ENCODE measurements around the gene APBB2.
"Not testable (repeated sequence)": the region's sequence is repeated elsewhere in the genome, so short reads cannot be mapped to it uniquely, and the experiment has no call there.

The APBB2 gene

GRCh38 chr4:41057467-41057866 lies 156.9 kb downstream of the APBB2 start:
- DNase-seq, result no peak

- DNase-seq, result no peak
These were observed 162.1 kb downstream of the APBB2 start for GRCh38 chr4:41052287-41052686.

GRCh38 chr4:41050880-41051775 lies 163.2 kb downstream of the APBB2 start:
- no peak for DNase-seq

DNA sequence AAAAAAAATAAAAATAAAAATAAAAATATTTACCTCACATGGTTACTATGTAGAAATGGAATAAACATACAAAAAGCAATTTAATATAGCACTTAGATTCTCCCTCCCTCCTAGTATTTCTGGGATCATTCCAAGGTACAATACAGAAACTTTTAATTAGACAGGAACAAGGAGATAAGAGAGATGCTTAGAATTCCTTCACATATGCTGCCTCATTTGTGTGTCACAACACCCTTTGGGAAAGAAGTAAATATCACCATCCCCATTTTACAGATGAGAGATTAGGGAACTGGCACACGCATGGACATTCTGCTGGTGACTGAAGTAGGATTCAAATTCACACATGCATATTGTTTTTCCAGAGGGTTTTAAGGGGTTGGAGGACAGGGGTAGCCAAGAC lies 164.2 kb downstream of the APBB2 start:
- no peak for DNase-seq

DNA sequence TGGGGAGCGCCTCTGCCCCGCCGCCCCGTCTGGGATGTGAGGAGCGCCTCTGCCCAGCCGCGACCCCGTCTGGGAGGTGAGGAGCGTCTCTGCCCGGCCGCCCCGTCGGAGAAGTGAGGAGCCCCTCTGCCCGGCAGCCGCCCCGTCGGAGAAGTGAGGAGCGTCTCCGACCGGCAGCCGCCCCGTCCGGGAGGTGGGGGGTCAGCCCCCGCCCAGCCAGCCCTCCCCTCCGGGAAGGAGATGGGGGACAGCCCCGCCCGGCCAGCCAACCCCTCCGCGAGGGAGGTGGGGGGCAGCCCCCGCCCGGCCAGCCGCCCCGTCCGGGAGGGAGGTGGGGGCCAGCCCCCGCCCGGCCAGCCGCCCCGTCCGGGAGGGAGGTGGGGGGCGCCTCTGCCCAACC lies 165.2 kb downstream of the APBB2 start:
- DNase-seq, result not testable (repeated sequence)

DNA sequence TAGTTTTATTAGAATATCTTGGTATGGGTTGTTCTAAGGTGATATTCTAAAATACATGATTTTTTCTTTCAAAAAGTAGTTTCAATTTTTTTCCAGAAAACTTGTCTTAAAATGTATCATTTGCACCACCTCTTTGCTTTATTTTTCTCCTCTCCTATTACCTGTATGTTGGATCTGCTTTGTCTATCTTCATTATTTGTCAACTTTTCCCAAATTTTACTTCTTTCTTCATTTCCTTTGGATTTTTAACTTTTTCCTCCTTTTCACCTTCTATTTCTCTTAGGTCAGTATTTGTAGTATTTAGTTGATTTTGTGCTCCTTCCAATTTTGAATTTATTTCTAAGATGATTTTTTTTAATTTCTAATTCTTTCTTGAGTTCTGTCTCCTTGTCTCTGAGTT lies 169.6 kb downstream of the APBB2 start:
- no peak for DNase-seq

DNA sequence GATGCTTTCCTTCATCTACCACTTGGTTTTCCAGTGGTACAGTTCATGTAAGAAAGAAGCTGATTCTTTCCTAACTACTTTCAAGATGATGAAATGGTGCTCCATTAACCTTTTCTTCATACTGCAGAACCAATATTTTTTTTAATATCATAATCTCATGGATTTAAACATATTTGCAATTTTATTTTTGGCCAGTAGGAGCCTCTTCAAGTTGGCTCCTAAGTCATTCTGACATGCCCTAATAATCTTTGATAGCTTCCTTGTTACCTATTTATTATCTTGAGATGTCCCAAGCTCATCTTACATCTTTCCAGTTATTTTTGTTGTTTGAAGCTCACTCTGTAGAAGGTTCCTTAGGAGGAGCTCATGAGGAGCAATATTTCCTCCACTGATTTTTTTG lies 170.2 kb downstream of the APBB2 start:
- DNase-seq, result no peak

DNA sequence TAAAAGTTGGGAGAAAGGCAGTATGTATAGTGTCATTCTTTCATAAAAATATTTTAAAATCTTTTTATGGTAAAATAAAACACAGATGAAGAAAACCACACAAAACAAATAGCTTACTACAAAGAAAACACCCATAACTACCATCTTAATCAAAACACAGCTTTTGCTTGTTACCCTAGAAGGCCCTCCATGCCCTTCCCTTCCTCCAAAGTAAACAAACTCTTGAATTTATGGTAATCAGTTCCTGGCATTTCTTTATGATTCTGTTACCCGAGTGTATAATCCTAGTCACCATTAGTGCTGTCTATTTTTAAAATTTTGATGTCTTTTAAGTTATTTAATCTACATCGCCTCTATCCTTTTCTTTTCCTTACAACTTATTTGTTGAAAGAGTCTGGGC lies 170.9 kb downstream of the APBB2 start:
- DNase-seq, result no peak

- DNase-seq, result no peak
These were observed 172.8 kb downstream of the APBB2 start for GRCh38 chr4:41041551-41041950.

DNA sequence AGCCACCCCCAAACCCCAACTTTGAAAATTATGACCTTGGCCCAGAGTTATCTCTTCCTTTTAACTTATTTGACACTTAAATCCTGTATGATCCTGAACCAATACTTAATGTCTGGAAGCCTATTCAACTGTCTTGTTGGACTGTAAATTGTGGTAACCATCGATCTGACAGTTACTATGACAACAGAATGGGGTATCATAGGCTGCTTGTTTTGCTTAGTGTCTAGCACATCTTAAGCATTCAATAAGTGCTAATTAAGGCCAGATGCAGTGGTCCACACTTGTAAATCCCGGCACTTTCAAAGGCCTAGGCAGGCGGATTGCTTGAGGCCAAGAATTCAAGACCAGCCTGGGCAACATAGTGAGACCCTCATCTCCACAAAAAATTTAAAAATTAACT lies 175.0 kb downstream of the APBB2 start:
- no peak for DNase-seq

GRCh38 chr4:41038304-41038703 lies 176.0 kb downstream of the APBB2 start:
- no peak for DNase-seq

DNA sequence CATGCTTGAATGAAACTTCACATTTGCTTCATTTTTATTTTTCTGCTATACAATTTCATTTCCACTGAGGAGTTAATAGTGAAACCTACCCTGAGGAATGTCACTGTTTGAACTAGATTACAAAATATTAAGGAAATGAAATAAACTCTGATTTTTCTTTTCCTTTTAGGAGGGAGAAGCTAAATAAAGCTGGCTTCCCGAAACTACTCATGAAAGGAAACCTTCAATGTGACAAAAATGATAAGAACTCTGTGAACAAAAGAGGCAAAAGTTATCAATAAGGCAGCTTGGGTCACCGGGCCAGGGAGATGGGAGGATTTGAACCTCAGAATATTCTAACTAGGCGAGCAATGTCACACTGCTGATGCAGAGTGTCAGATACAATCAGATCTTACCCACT lies 185.2 kb downstream of the APBB2 start:
- DNase-seq, result no peak

DNA sequence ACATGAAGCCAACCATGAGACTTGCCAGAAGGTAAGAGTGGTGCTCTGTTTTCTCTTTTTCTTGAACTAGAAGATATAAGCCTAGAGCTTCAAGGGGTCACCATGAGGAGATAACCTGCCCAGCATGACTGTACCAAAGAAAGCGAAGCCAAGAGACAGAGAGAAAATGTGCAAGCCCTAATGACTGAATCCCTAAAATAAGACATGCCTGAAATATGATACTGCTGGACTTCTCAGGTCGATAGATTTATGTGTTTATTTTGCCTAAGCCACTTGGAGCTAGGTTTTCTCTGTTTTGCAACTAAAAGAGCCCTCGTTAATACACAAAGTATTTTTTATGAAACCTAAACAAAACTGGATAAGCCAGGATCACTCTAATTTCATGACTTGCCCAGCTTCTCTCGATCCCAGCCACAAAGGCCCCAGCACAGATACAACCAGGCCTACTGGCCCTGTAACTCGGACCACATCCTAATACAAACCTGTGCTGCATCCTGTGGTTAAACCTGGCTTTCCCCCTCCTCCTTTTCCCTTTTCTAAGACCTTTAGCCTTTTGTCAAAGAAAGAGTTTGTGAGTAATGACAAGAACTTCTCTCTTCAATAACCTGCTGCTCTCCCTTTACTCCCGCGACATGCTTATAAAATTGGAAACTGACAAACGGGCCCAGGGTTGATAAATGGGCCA lies 185.8 kb downstream of the APBB2 start:
- DNase-seq, result no peak

DNA sequence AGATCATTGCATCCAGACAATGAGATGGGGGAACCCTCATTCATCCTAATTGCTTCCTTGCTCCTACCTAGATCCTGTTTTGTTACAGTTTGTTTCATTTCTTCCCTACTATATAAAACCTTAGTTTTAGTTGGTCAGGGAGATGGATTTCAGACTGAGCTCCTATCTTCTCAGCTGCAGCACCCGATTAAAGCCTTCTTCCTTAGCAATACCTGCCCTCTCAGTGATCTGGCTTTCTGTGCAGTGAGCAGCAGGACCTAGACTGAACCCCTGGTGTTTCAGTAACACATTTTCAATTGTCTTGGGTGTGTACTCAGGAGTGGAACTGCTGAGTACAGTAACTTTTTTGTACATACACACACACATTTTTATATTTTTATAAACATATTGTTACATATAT lies 187.4 kb downstream of the APBB2 start:
- no peak for DNase-seq

- no peak for DNase-seq
These were observed 188.5 kb downstream of the APBB2 start for GRCh38 chr4:41025824-41026223.

GRCh38 chr4:41024556-41025491 lies 189.5 kb downstream of the APBB2 start:
- DNase-seq, result no peak

GRCh38 chr4:41022116-41022515 lies 192.2 kb downstream of the APBB2 start:
- DNase-seq, result no peak

GRCh38 chr4:41015016-41015675 lies 199.2 kb downstream of the APBB2 start:
- DNase-seq, result no peak

DNA sequence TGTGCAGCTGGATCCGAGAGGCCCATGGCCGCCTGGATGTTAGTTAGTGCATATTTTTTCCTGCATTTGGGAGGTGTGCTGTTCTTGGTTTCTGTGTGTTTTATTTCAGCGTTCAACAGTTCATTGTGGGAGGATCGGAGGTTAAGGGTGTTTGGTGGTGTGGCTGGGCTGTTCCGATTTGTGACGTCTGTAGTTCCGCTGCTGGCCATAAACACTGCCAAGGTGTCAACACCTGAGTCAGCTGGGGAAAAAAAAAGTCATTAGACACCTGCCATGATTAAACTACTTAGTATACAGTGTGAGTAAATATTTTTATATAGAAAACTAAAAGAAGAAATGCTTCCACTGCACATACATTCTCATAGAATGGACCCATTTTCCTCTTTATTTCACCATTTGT lies 200.2 kb downstream of the APBB2 start:
- no peak for DNase-seq

GRCh38 chr4:41013746-41014145 lies 200.6 kb downstream of the APBB2 start:
- DNase-seq, result no peak

DNA sequence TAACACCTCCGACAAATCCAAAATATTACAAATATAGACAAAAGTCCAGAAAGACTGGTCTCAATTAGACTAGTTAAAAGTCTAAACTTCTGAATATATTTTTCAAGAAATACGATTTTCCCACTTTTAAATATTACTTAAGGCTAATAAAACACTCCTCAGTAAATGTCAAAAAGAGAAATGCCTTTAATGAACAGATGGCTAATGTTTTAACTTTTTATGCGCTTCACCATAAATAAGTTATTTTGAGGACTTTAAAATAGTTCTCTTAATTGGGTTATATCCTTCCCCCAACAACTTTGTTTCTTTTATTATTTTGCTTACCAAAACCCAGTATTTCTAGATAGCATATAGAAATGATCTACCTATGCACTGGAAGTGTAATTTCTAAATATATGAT lies 201.4 kb downstream of the APBB2 start:
- no peak for DNase-seq

DNA sequence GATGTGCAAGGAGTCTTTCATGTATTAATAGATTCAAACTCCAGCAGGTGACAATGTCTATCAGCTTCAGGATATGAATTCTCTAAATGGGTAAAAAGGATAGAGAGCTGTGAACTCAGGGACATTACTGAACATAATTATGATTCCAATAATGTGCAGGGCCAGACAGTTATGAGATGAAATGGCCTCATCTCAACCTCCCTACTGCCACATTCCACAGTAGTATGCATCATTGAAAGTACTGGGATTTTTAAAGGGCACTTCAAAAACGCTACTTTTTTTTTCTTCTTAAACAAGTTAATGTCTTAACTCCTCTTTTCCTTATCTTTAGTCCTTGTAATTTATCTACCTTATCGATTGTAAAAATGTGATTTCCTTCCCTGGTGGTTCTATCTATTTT lies 202.0 kb downstream of the APBB2 start:
- DNase-seq, result no peak

- no peak for DNase-seq
These were observed 204.9 kb downstream of the APBB2 start for GRCh38 chr4:41009411-41009810.

Data from stimulated activated CD4-positive, alpha-beta T cell treated with anti-CD3 and anti-CD28 coated beads, Interleukin-15, amount 100 ng/mL, for 24 hours (primary cell).